ENCODE measurements around the gene CTSC. TPM values are rescaled to one million over a fixed set of nuclear protein-coding genes. Genes with fewer than 3 reads are reported as not detected.

Gene CTSC
- total and polyA plus RNA-seq, 2 donors (not counting 1 experiment from before 2014, with no cell fraction given): 18.7 to 18.8 TPM

- Mint-ChIP-seq H3K27me3 (no peaks in the 10 kb centered on the region), H3K4me1 (peaks cover 9% of the 10 kb centered on the region), H3K27ac (no peak overlapping the region), H3K9me3 (ENCODE audit: insufficient read depth) (no peaks in the 10 kb centered on the region), H3K4me3 (no peak overlapping the region)
- ChIA-PET POLR2A (no interaction called here), CTCF (no interaction called here)
- H3K9ac ChIP-seq (ENCODE audit: low read length): no peak overlapping the region
- intact Hi-C loops (cut with micrococcal nuclease): no loop called here
- H2AFZ ChIP-seq (ENCODE audit: insufficient read depth, low read depth, low read length, poor library complexity, severe bottlenecking): no peak overlapping the region
- H3K4me2 ChIP-seq (replicated peaks; ENCODE audit: low read depth, low read length, poor library complexity, severe bottlenecking): no peak overlapping the region
- H3K27me3 ChIP-seq (replicated peaks in 1 of 4; ENCODE audit: control extremely low read depth in 1 of 4, control insufficient read depth in 3 of 4, insufficient read depth in 4 of 4, low read length in 3 of 4): no peaks in the 10 kb centered on the region
- no peak for DNase-seq
- 0% methylated on average over 1 of the region's 1 CpG for WGBS (ENCODE audit: insufficient coverage)
- no peak overlapping the region for H3K4me3 ChIP-seq (ENCODE audit: control extremely low read depth in 1 of 5, extremely low read depth in 1 of 5, insufficient read depth in 1 of 5, low read depth in 2 of 5, low read length in 4 of 5)
- H3K4me1 ChIP-seq (ENCODE audit: control insufficient read depth in 2 of 2, insufficient read depth in 2 of 2, low read length in 2 of 2): peaks cover 3 to 6% of the 10 kb centered on the region in 2 donors
- H3K27ac ChIP-seq (ENCODE audit: low read length in 2 of 2): no peak overlapping the region
- TF ChIP-seq CTCF (IDR thresholded peaks at IDR 0.05) (no peak), EZH2 (IDR thresholded peaks at IDR 0.05; ENCODE audit: borderline replicate concordance, insufficient read depth, low read depth, low read length, poor library complexity, severe bottlenecking) (no peak)
- no peaks in the 10 kb centered on the region for H4K20me1 ChIP-seq (ENCODE audit: control insufficient read depth, insufficient read depth, low read length, poor library complexity, severe bottlenecking)
- no peaks in the 10 kb centered on the region for H3K9me3 ChIP-seq (ENCODE audit: control extremely low read depth in 1 of 3, control insufficient read depth in 2 of 3, insufficient read depth in 1 of 3, low read length in 2 of 3)
- H3K36me3 ChIP-seq (replicated peaks in 1 of 2; ENCODE audit: control extremely low read depth in 1 of 2, control insufficient read depth in 1 of 2, extremely low read depth in 1 of 2, insufficient read depth in 2 of 2, low read length in 1 of 2): no peaks in the 10 kb centered on the region
- ATAC-seq (ENCODE audit: low read depth): no peak
- H3K79me2 ChIP-seq (ENCODE audit: control insufficient read depth, insufficient read depth, low read length): no peaks in the 10 kb centered on the region
These were observed 25.5 kb upstream of the CTSC start for GRCh38 chr11:88363004-88363403.

GRCh38 chr11:88360141-88360540 lies 22.6 kb upstream of the CTSC start:
- Histone ChIP-seq H3K9me3 (ENCODE audit: control extremely low read depth in 1 of 3, control insufficient read depth in 2 of 3, insufficient read depth in 1 of 3, low read length in 2 of 3) (no peaks in the 10 kb centered on the region), H3K27me3 (replicated peaks in 1 of 4; ENCODE audit: control extremely low read depth in 1 of 4, control insufficient read depth in 3 of 4, insufficient read depth in 4 of 4, low read length in 3 of 4) (no peaks in the 10 kb centered on the region), H3K4me3 (ENCODE audit: control extremely low read depth in 1 of 5, extremely low read depth in 1 of 5, insufficient read depth in 1 of 5, low read depth in 2 of 5, low read length in 4 of 5) (no peak overlapping the region), H3K4me2 (replicated peaks; ENCODE audit: low read depth, low read length, poor library complexity, severe bottlenecking) (no peak overlapping the region), H2AFZ (ENCODE audit: insufficient read depth, low read depth, low read length, poor library complexity, severe bottlenecking) (no peak overlapping the region), H3K9ac (ENCODE audit: low read length) (no peak overlapping the region), H4K20me1 (ENCODE audit: control insufficient read depth, insufficient read depth, low read length, poor library complexity, severe bottlenecking) (no peaks in the 10 kb centered on the region), H3K36me3 (replicated peaks in 1 of 2; ENCODE audit: control extremely low read depth in 1 of 2, control insufficient read depth in 1 of 2, extremely low read depth in 1 of 2, insufficient read depth in 2 of 2, low read length in 1 of 2) (no peaks in the 10 kb centered on the region), H3K4me1 (ENCODE audit: control insufficient read depth in 2 of 2, insufficient read depth in 2 of 2, low read length in 2 of 2) (peaks cover 3 to 6% of the 10 kb centered on the region in 2 donors), H3K79me2 (ENCODE audit: control insufficient read depth, insufficient read depth, low read length) (no peaks in the 10 kb centered on the region), H3K27ac (ENCODE audit: low read length in 2 of 2) (no peak overlapping the region)
- POLR2A ChIA-PET: no interaction called here
- Mint-ChIP-seq H3K27ac (no peak overlapping the region), H3K27me3 (no peaks in the 10 kb centered on the region), H3K9me3 (ENCODE audit: insufficient read depth) (no peaks in the 10 kb centered on the region), H3K4me1 (peaks cover 16% of the 10 kb centered on the region), H3K4me3 (no peak overlapping the region)
- CTCF ChIA-PET: no interaction called here
- intact Hi-C loops (cut with micrococcal nuclease): no loop called here
- DNase-seq: no peak
- WGBS (ENCODE audit: insufficient coverage): no CpG with 5 or more reads among the region's 1 CpG
- no peak for ATAC-seq (ENCODE audit: low read depth)
- TF ChIP-seq EZH2 (IDR thresholded peaks at IDR 0.05; ENCODE audit: borderline replicate concordance, insufficient read depth, low read depth, low read length, poor library complexity, severe bottlenecking): no peak
- no peak for TF ChIP-seq CTCF (IDR thresholded peaks at IDR 0.05)
